Stimulated activated CD8-positive, alpha-beta memory T cell treated with anti-CD3 and anti-CD28 coated beads, Interleukin-7, amount 100 ng/mL, for 4 hours (primary cell): ENCODE measurements around the gene ANGPTL8.

Source experiments
- DNase-seq, 2 donors: peaks; one replicate each; pipeline ENCODE4 v3.0.0-alpha.2; 2020; ENCODE audit warnings: low read depth in 2 of 2

ANGPTL8 gene

DNA sequence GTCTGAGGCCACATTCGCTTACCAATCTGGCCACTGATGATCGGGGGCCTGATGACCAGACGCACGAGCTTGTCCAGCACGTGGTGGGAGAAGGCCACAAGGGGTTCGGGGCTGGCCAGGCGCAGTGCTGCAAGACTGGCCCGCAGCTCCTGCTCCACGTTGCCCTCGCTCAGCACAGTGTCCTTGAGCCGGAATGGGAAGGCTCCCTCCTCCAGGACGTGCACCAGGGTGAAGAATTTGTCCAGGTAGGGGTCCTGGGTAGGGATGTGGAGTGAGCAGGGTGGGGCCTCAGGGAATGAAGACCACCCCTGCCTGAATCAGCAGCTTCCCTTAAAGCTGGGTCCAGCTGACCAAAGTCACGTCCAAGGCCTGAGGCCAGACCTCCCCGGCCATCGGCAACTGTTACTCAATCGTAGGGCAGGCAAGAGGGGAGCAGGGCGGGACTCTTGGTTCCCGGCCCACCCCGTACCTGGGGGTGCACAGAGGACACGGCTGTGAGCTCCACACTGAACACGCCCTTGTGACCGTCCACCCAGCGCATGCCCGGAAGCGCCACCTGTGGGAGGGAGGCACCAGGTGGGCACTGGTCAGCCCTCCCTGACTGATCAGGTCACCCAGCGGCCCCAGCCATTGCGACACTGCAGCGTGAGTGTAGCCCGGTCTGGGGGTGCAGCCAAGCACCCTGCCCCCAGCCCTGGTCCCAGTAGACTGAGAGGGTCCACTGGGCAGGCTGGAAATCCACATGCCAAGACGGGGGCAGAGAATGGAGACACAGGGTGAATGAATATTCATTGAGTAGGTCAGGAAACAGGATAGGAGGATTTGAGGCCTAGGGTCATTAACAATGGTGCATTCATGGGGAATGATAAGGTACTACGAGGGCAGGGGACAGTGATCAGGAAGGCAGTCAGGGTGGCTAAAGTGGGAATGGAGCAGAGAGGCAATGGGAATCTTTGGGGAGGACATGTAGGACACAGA lies 2.8 kb upstream of the ANGPTL8 start:
- DNase-seq = no peak

DNA sequence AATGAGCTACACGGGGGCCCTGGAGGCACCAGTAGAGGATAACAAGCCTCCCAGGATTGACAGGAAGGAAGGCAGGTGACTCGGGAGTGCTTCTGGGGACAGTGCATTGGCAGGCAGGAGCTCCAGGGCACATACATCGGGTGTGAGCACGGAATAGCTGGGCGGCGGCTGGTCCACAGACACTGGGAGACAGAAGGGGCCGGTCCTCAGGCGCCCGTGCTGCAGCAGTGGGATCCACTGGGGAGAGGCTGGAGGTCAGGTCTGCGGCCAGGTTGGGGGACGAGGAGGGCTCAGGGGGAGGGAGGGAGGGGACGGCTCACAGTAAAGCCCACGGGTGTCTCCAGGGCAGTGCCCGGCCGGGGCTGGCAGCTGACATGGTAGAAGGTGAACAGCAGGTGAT lies 2.1 kb upstream of the ANGPTL8 start:
- DNase-seq = no peak

GRCh38 chr19:11238041-11238440 lies 1.4 kb upstream of the ANGPTL8 start:
- DNase-seq = no peak

GRCh38 chr19:11238781-11239376 lies 540 bp upstream of the ANGPTL8 start:
- DNase-seq = no peak

DNA sequence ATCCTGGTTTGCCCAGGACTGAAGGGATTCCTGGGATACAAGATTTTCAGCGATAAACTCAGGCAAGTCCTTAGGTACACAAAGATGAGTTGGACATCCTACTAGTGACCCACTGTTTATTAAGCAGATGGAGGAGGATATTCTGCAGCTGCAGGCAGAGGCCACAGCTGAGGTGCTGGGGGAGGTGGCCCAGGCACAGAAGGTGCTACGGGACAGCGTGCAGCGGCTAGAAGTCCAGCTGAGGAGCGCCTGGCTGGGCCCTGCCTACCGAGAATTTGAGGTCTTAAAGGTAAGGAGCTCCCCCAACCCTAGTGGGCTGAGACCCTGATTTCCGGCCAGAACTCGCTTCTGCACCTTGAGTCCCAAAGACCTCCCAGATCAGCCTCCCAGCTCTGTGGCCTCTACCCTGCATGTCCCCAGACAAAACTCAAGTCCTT lies 607 bp downstream of the ANGPTL8 start:
- no peak for DNase-seq

DNA sequence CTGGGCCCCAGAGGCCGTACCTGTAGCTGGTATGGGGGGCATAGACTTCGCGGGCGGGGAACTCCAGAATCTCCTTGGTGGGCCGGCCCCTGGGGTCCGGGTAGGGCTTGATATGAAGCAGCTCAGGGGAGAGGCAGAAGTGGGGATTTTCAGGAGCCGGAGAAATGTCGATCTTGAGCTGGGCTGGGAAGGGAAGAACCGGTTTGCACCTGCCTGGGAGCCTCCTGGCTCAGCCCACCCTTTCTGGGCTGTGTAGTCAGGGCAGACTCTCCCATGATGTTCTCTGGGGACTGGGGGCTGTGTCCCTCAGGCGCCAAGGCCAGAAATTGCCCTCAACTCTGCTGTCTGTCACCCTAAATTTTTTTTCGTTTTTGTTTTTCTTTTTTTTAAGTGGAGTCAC lies 2.6 kb downstream of the ANGPTL8 start:
- no peak for DNase-seq

GRCh38 chr19:11242864-11243797 lies 3.7 kb downstream of the ANGPTL8 start:
- peak; percentile 70 to 72 for DNase-seq

- DNase-seq = no peak
Measured at GRCh38 chr19:11243798-11244169, 4.4 kb downstream of the ANGPTL8 start.

GRCh38 chr19:11244846-11245589 lies 5.6 kb downstream of the ANGPTL8 start:
- DNase-seq = no peak

DNA sequence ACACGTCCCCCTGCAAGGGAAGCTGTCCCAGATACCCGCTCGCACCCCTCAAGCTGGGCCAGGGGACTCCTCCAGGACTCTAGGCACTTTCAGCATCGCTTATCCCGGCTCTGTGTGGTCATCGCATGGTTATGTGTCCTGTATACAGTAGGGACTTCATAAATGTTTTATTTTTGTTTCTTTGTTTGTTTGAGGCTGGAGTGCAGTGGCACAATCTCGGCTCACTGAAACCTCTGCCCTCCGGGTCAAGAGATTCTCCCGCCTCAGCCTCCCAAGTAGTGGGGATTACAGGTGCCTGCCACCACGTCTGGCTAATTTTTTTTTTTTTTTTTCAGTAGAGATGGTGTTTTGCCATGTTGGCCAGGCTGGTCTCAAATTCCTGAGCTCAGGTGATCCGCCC lies 7.5 kb downstream of the ANGPTL8 start:
- no peak for DNase-seq

GRCh38 chr19:11247391-11247790 lies 8.0 kb downstream of the ANGPTL8 start:
- DNase-seq = no peak

GRCh38 chr19:11247934-11248333 lies 8.5 kb downstream of the ANGPTL8 start:
- DNase-seq = no peak

DNA sequence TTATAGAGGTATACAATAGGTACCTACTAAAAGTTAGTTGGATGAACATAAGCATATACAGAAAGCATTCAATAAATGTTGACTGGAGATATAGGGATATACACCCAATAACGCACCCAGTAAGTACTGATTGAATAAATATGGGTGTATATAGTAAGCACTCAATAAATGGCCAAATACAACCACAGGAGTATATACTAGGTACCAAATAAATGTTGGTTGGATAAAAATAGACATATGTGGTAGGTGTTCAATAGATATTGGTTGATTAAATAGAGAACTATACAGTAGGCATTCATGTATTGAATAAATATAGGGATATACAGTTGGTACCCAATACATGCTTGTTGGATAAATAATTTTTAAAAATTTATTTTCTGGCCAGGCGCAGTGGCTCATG lies 9.4 kb downstream of the ANGPTL8 start:
- DNase-seq = no peak

DNA sequence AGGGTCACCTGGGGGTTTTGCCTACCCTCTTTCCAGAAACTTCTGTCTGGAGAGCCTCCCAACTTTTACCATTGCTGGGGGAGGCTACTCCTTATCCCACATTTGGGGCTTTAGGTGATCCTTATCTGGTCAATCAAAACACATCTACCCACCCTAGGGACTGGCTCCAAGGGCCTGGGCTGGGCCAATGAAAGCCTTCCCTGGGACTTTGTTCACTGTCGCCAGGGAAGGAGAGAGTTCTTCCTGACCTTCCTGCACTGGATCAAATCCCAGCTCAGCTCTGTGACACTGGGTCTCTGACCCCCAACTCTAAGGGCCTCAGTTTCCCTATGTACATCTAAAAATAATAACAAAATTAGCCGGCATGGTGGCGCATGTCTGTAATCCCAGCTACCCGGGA lies 11.8 kb downstream of the ANGPTL8 start:
- no peak for DNase-seq

DNA sequence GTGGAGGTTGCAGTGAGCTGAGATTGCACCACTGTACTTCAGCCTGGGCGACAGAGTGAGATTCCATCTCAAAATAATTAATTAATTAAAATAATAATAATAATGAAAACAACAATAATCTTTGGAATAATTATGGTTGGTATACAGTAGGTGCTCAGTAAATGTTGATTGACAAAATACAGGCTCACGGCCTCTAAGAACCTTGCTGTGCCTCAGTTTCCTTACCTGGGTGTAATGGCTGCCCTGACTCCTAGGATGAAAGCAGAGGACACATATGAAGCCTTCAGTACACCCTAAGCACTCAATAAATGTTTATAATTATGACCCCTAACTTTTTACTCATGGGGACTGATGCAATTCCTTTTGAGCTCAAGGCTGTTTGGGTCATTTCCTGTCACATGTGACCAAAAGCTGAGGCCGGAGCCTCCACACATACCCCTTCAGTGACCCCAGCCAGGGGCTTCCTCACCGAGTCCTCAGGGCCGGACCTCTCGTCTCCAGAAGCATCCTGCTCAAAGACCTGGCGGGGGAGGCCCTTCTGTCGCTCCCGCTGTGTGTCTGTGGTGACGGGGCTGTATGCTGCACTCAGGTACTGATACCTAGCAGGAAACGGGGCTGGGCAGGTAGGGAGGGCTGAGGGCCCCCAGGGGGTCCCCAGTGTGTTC lies 12.4 kb downstream of the ANGPTL8 start:
- no peak for DNase-seq

GRCh38 chr19:11252665-11253355 lies 13.4 kb downstream of the ANGPTL8 start:
- no peak for DNase-seq

- no peak for DNase-seq
Measured at GRCh38 chr19:11254666-11255065, 15.2 kb downstream of the ANGPTL8 start.

DNA sequence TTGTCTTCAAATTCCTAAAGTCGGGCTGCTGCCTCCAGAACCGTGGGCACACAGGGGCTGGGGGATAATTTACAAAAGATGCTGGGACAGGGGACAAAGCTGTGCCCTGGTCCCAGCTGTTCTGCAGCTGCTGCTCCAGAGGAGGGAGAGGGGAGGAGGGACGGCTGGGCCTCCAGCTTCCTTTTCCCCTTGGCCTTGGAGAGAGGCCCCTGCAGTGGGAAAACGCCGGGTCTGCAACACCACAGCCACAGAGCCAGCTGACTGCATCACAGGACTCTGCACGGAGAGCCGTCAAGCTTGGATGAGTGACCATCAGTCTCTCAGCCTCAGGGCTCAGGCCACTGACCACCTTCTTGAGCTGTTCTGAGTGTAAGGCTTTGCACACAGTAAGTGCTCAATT lies 16.8 kb downstream of the ANGPTL8 start:
- no peak for DNase-seq

- DNase-seq = no peak
Measured at GRCh38 chr19:11257846-11258380, 18.5 kb downstream of the ANGPTL8 start.

DNA sequence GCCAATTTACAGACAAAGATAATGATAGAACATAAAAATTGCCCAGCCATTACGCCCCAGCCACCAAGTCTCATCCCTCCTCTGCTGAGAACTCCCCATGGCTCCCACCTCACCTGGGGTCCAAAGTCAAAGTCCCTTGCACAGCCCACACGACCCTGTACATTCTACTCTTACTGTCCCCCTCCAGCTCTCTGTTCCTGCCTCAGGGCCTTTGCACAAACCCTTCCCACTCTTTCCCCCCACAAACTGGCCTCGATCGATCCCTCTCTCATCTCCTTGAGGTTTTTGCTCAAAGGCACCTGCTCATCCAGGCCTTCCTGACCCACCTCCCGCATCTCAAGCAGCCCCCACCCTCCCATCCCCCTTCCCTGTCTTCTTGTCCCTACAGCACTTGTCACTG lies 21.6 kb downstream of the ANGPTL8 start:
- DNase-seq = no peak
